ENCODE results near the gene ZNF487.
A peak's percentile ranks its signal among the peaks of the same experiment; 100 is the strongest.
"Not testable (repeated sequence)": the region's sequence is repeated elsewhere in the genome, so short reads cannot be mapped to it uniquely, and the experiment has no call there.

ZNF487 gene

DNA sequence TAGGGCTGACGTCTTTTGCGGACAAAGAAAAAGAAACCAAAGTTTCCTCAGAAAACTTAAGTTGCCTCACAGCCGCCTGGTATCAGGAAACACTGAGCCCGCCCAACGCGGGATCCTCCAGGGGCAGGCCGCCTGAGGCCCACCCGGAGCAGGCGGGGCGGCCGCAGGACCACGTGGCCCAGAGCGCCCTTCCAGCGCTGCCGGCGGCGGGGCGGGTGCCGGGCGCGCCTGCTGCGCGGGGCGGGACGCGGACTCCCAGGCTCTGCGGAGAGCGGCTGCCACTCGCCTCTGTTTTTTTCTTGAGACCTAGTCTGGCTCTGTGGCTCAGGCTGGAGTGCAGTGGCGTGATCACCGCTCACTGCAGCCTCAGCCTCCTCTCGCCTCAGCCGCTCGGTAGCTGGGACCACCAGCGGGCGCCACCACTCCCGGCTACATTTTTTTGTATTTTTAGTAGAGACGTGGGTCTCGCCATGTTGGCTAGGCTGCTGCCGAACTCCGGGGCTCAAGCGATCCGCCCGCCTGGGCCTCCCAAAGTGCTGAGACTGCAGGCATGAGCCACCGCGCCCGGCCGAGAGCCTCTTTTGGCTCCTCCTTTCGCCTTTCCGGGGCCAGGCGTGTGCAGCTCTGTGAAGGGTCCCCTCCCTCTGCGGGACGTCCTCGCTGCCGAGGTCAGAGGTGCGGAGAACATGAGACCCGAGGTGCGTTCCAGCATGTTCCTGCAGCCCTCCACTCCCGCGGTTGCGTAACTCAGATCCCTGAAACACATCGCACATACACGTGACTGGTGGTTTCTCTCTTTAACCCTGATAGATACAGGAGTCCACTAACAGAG, 16.3 kb upstream of the ZNF487 start:
- Histone ChIP-seq H3K4me2 (ENCODE audit: low read length) (peak overlapping the region; percentile 19), H2BK120ac (ENCODE audit: low read depth, low read length) (no peak overlapping the region), H3K79me2 (ENCODE audit: control insufficient read depth, insufficient read depth, low read length) (no peaks in the 10 kb centered on the region), H3K36me3 (ENCODE audit: control insufficient read depth, insufficient read depth, low read length) (no peaks in the 10 kb centered on the region), H3K27ac (ENCODE audit: low read depth, low read length) (peak overlapping the region; percentile 82), H3K4ac (ENCODE audit: low read depth, low read length) (no peak overlapping the region), H3K18ac (ENCODE audit: low read length) (peak overlapping the region; percentile 72), H2AK5ac (ENCODE audit: low read length) (no peak overlapping the region), H3K4me3 (ENCODE audit: low read length) (peak overlapping the region; percentile 19), H3K23ac (ENCODE audit: low read length) (peak overlapping the region; percentile 73), H3K79me1 (ENCODE audit: low read length) (no peaks in the 10 kb centered on the region), H3K27me3 (ENCODE audit: insufficient read depth, low read length, poor library complexity) (no peaks in the 10 kb centered on the region), H3K4me1 (ENCODE audit: control insufficient read depth, low read depth, low read length) (no peaks in the 10 kb centered on the region), H2BK5ac (ENCODE audit: low read length) (no peak overlapping the region), H4K5ac (ENCODE audit: low read length) (peak overlapping the region; percentile 71), H4K8ac (ENCODE audit: low read depth, low read length) (peak overlapping the region; percentile 67), H3K9ac (ENCODE audit: low read length) (peak overlapping the region; percentile 63), H2BK15ac (replicated peaks; ENCODE audit: low read depth) (no peak overlapping the region), H3K56ac (ENCODE audit: low read length) (peak overlapping the region; percentile 91)
- no CpG with 5 or more reads among the region's 63 CpGs for WGBS (ENCODE audit: extremely low coverage, insufficient coverage, low lambda C conversion rate)
- peak; percentile 82 for DNase-seq

DNA sequence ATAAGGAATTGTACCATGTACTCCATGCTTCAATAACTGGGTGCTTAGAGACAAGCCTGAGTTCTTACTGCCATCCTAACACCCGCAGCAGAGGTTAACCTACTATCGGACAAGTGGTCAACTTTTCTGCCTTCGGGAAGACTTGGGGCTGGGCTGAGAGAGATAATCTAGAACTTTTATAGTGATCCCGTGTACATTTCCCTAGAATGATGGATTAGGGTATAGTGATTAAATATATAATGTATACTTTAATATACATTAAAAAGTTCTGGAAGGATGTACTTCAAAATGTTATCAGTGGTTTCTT, 15.8 kb upstream of the ZNF487 start:
- H3K9ac ChIP-seq (ENCODE audit: low read length): peak overlapping the region; percentile 63
- H2BK5ac ChIP-seq (ENCODE audit: low read length): no peak overlapping the region
- no peak overlapping the region for H3K4me3 ChIP-seq (ENCODE audit: low read length)
- H3K4me2 ChIP-seq (ENCODE audit: low read length): peak overlapping the region; percentile 19
- no peak overlapping the region for H2AK5ac ChIP-seq (ENCODE audit: low read length)
- DNase-seq: no peak
- WGBS (ENCODE audit: extremely low coverage, insufficient coverage, low lambda C conversion rate): no CpG with 5 or more reads among the region's 4 CpGs
- H3K27me3 ChIP-seq (ENCODE audit: insufficient read depth, low read length, poor library complexity): no peaks in the 10 kb centered on the region
- no peak overlapping the region for H4K5ac ChIP-seq (ENCODE audit: low read length)
- H3K23ac ChIP-seq (ENCODE audit: low read length): peak overlapping the region; percentile 73
- H4K8ac ChIP-seq (ENCODE audit: low read depth, low read length): no peak overlapping the region
- H2BK15ac ChIP-seq (replicated peaks; ENCODE audit: low read depth): no peak overlapping the region
- no peak overlapping the region for H3K18ac ChIP-seq (ENCODE audit: low read length)
- H2BK120ac ChIP-seq (ENCODE audit: low read depth, low read length): no peak overlapping the region
- no peaks in the 10 kb centered on the region for H3K79me1 ChIP-seq (ENCODE audit: low read length)
- no peak overlapping the region for H3K27ac ChIP-seq (ENCODE audit: low read depth, low read length)
- no peaks in the 10 kb centered on the region for H3K4me1 ChIP-seq (ENCODE audit: control insufficient read depth, low read depth, low read length)
- no peaks in the 10 kb centered on the region for H3K36me3 ChIP-seq (ENCODE audit: control insufficient read depth, insufficient read depth, low read length)
- no peak overlapping the region for H3K4ac ChIP-seq (ENCODE audit: low read depth, low read length)
- peak overlapping the region; percentile 91 for H3K56ac ChIP-seq (ENCODE audit: low read length)
- H3K79me2 ChIP-seq (ENCODE audit: control insufficient read depth, insufficient read depth, low read length): no peaks in the 10 kb centered on the region

DNA sequence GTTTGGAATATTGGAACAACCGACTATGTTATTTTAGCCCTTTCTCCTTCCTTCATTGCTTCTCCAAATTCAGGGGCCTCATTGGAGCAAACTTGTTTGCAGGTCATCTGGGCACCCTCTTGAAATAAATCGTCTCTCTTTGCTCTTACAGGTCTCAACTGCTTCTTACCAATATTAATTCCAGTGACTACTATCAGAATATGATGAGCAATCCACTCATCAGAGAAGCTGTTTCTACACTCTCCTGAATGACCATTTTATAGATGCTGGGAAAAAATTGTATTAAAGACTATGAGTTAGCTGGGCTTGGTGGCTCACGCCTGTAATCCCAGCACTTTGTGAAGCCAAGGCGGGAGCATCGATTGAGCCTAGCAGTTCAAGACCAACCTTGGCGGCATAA, 15.4 kb upstream of the ZNF487 start:
- Histone ChIP-seq H2BK15ac (replicated peaks; ENCODE audit: low read depth) (no peak overlapping the region), H3K4me1 (ENCODE audit: control insufficient read depth, low read depth, low read length) (no peaks in the 10 kb centered on the region), H3K79me1 (ENCODE audit: low read length) (no peaks in the 10 kb centered on the region), H3K27ac (ENCODE audit: low read depth, low read length) (no peak overlapping the region), H3K9ac (ENCODE audit: low read length) (no peak overlapping the region), H4K5ac (ENCODE audit: low read length) (no peak overlapping the region), H3K27me3 (ENCODE audit: insufficient read depth, low read length, poor library complexity) (no peaks in the 10 kb centered on the region), H3K23ac (ENCODE audit: low read length) (no peak overlapping the region), H3K4ac (ENCODE audit: low read depth, low read length) (no peak overlapping the region), H3K18ac (ENCODE audit: low read length) (no peak overlapping the region), H3K79me2 (ENCODE audit: control insufficient read depth, insufficient read depth, low read length) (no peaks in the 10 kb centered on the region), H3K4me3 (ENCODE audit: low read length) (no peak overlapping the region), H3K36me3 (ENCODE audit: control insufficient read depth, insufficient read depth, low read length) (no peaks in the 10 kb centered on the region), H3K4me2 (ENCODE audit: low read length) (no peak overlapping the region), H2BK120ac (ENCODE audit: low read depth, low read length) (no peak overlapping the region), H2BK5ac (ENCODE audit: low read length) (no peak overlapping the region), H2AK5ac (ENCODE audit: low read length) (no peak overlapping the region), H3K56ac (ENCODE audit: low read length) (no peak overlapping the region), H4K8ac (ENCODE audit: low read depth, low read length) (no peak overlapping the region)
- no CpG with 5 or more reads among the region's 6 CpGs for WGBS (ENCODE audit: extremely low coverage, insufficient coverage, low lambda C conversion rate)
- DNase-seq: no peak

DNA sequence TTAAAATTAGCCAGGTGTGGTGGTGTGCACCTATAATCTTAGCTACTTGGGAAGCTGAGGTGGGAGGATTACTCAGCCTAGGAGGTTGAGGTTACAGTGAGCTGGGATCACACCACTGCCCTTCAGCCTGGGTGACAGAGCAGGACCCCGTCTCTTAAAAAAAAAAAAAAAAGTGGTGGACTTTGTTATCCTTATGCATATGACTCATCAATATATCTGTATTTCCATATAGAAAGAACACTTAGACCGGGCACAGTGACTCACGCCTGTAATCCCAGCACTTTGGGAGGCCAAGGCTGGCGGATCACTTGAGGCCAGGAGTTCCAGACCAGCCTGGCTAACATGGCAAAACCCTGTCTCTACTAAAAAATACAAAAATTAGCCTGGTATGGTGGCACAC, 15.0 kb upstream of the ZNF487 start:
- DNase-seq; H3K4me3 ChIP-seq (ENCODE audit: low read length); H3K79me1 ChIP-seq (ENCODE audit: low read length); H3K23ac ChIP-seq (ENCODE audit: low read length); H4K5ac ChIP-seq (ENCODE audit: low read length); H2AK5ac ChIP-seq (ENCODE audit: low read length); H4K8ac ChIP-seq (ENCODE audit: low read depth, low read length); H3K36me3 ChIP-seq (ENCODE audit: control insufficient read depth, insufficient read depth, low read length); H3K27me3 ChIP-seq (ENCODE audit: insufficient read depth, low read length, poor library complexity); H3K9ac ChIP-seq (ENCODE audit: low read length); H3K4ac ChIP-seq (ENCODE audit: low read depth, low read length); H2BK120ac ChIP-seq (ENCODE audit: low read depth, low read length); H3K4me2 ChIP-seq (ENCODE audit: low read length); H2BK5ac ChIP-seq (ENCODE audit: low read length); H3K79me2 ChIP-seq (ENCODE audit: control insufficient read depth, insufficient read depth, low read length); H3K18ac ChIP-seq (ENCODE audit: low read length); H2BK15ac ChIP-seq (replicated peaks; ENCODE audit: low read depth); H3K56ac ChIP-seq (ENCODE audit: low read length); H3K4me1 ChIP-seq (ENCODE audit: control insufficient read depth, low read depth, low read length); H3K27ac ChIP-seq (ENCODE audit: low read depth, low read length): not testable (repeated sequence)
- no CpG with 5 or more reads among the region's 4 CpGs for WGBS (ENCODE audit: extremely low coverage, insufficient coverage, low lambda C conversion rate)

DNA sequence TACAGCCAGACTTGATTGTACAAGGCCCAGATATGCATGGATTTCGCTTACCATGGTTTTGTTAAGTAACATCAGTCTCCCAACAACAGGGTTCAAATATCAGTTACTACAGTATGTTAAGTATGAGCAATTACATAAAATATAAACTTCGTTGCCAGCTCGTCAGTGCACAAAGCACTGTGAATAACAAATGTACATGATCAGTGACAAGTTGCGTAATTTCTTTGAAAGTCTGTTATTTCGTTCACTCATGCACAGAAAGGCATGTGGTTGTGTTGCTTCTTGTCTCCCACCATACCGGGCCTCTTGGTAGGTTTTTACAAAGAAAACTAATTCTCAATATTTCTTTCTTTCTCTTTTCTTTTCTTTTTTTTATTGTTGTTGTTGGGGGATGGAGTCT, 12.5 kb upstream of the ZNF487 start:
- Histone ChIP-seq H3K79me1 (ENCODE audit: low read length) (no peaks in the 10 kb centered on the region), H3K9ac (ENCODE audit: low read length) (no peak overlapping the region), H3K4me2 (ENCODE audit: low read length) (no peak overlapping the region), H3K4ac (ENCODE audit: low read depth, low read length) (no peak overlapping the region), H2BK120ac (ENCODE audit: low read depth, low read length) (no peak overlapping the region), H2BK5ac (ENCODE audit: low read length) (no peak overlapping the region), H2BK15ac (replicated peaks; ENCODE audit: low read depth) (no peak overlapping the region), H3K27ac (ENCODE audit: low read depth, low read length) (no peak overlapping the region), H3K56ac (ENCODE audit: low read length) (no peak overlapping the region), H4K8ac (ENCODE audit: low read depth, low read length) (no peak overlapping the region), H2AK5ac (ENCODE audit: low read length) (no peak overlapping the region), H3K36me3 (ENCODE audit: control insufficient read depth, insufficient read depth, low read length) (no peaks in the 10 kb centered on the region), H3K79me2 (ENCODE audit: control insufficient read depth, insufficient read depth, low read length) (no peaks in the 10 kb centered on the region), H4K5ac (ENCODE audit: low read length) (no peak overlapping the region), H3K18ac (ENCODE audit: low read length) (no peak overlapping the region), H3K27me3 (ENCODE audit: insufficient read depth, low read length, poor library complexity) (no peaks in the 10 kb centered on the region), H3K4me1 (ENCODE audit: control insufficient read depth, low read depth, low read length) (no peaks in the 10 kb centered on the region), H3K23ac (ENCODE audit: low read length) (no peak overlapping the region), H3K4me3 (ENCODE audit: low read length) (no peak overlapping the region)
- DNase-seq: no peak
- WGBS (ENCODE audit: extremely low coverage, insufficient coverage, low lambda C conversion rate): no CpG with 5 or more reads among the region's 6 CpGs

DNA sequence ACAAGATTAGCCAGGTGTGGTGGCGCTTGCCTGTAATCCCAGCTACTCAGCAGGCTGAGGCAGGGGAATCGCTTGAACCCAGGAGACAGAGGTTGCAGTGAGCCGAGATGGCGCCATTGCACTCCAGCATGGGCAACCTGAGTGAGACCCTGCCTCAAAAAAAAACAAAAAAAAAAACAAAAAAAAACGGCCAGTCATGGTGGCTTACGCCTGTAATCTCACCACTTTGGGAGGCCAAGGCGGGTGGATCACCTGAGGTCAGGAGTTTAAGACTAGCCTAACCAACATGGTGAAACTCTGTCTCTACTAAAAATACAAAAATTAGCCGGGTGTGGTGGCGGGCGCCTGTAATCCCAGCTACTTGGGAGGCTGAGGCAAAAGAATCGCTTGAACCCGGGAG, 10.4 kb upstream of the ZNF487 start:
- not testable (repeated sequence) for H4K8ac ChIP-seq (ENCODE audit: low read depth, low read length); H3K9ac ChIP-seq (ENCODE audit: low read length); H3K27me3 ChIP-seq (ENCODE audit: insufficient read depth, low read length, poor library complexity); H3K4me3 ChIP-seq (ENCODE audit: low read length); H3K18ac ChIP-seq (ENCODE audit: low read length); H3K79me2 ChIP-seq (ENCODE audit: control insufficient read depth, insufficient read depth, low read length); H3K4me1 ChIP-seq (ENCODE audit: control insufficient read depth, low read depth, low read length); H2BK15ac ChIP-seq (replicated peaks; ENCODE audit: low read depth); H3K4me2 ChIP-seq (ENCODE audit: low read length); H3K27ac ChIP-seq (ENCODE audit: low read depth, low read length); H4K5ac ChIP-seq (ENCODE audit: low read length); H3K4ac ChIP-seq (ENCODE audit: low read depth, low read length); H3K79me1 ChIP-seq (ENCODE audit: low read length); H3K36me3 ChIP-seq (ENCODE audit: control insufficient read depth, insufficient read depth, low read length); H3K23ac ChIP-seq (ENCODE audit: low read length); H3K56ac ChIP-seq (ENCODE audit: low read length); H2AK5ac ChIP-seq (ENCODE audit: low read length); H2BK5ac ChIP-seq (ENCODE audit: low read length); DNase-seq; H2BK120ac ChIP-seq (ENCODE audit: low read depth, low read length)
- no CpG with 5 or more reads among the region's 12 CpGs for WGBS (ENCODE audit: extremely low coverage, insufficient coverage, low lambda C conversion rate)

All from mesendoderm (in vitro differentiated cells).